Thyroid gland (tissue), 4 donors: ENCODE measurements around the gene LAMA4. TPM values are rescaled to one million over a fixed set of nuclear protein-coding genes. Genes with fewer than 3 reads are reported as not detected.

Experiments used
- DNase-seq, 2 donors: peaks; one replicate each; pipeline ENCODE4 v3.0.0-alpha.2; 2019
- H3K27ac ChIP-seq, 3 donors: fragments of 200-600 bp; sonication (generic); 1 replicate in 2 of 3; 2 replicates in 1 of 3; pipeline ENCODE4 v1.5.1; 2016 to 2019; ENCODE audit warnings: mild to moderate bottlenecking in 1 of 3, moderate library complexity in 1 of 3
- H3K27me3 ChIP-seq: fragments of 200-600 bp; sonication (generic); one replicate; pipeline ENCODE4 v1.5.1; 2019
- H3K36me3 ChIP-seq, 2 donors: fragments of 200-600 bp; sonication (generic); one replicate each; pipeline ENCODE4 v1.5.1; 2016 to 2019
- H3K4me1 ChIP-seq, 2 donors: fragments of 200-600 bp; sonication (generic); one replicate each; pipeline ENCODE4 v1.5.1; 2017 to 2019
- H3K4me3 ChIP-seq, 3 donors: fragments of 200-600 bp; sonication (generic); replicated peaks in 1 of 3; 1 replicate in 2 of 3; 2 replicates in 1 of 3; pipeline ENCODE4 v1.5.1; 2016; ENCODE audit warnings: mild to moderate bottlenecking in 1 of 3
- H3K9me3 ChIP-seq: fragments of 200-600 bp; sonication (generic); one replicate; pipeline ENCODE4 v1.5.1; 2017
- POLR2A ChIP-seq, 2 donors: fragments of 450-650 bp; IDR thresholded peaks; one replicate each; pipeline ENCODE4 v1.6.1; 2017; ENCODE audit warnings: antibody characterized with exemption in 2 of 2, mild to moderate bottlenecking in 2 of 2, moderate library complexity in 1 of 2
- WGBS, 2 donors: methylation state at CpG; one replicate each; pipeline ENCODE4 v1.1.5; 2017; 5-methylcytosine and 5-hydroxymethylcytosine counted together
- intact Hi-C: fragments of 100-400 bp; cut with DNase I; formaldehyde crosslinking; loops from one replicate; pipeline ENCODE4 v1.15.1; 2023
- total RNA-seq, 4 donors: library from RNA; depleted of rRNA; stranded (reverse); fragments of >200 nt; gene quantifications; one replicate each; pipeline ENCODE4 v1.2.3, GENCODE V29; 2016
- TF ChIP-seq, protein P1 (sequence below), 6 experiments: fragments of 200-600 bp in 3 of 6; fragments of 450-650 bp in 3 of 6; sonication (generic) in 3 of 6; IDR thresholded peaks; one replicate each; pipeline ENCODE4 v1.5.1; 2016 to 2019; ENCODE audit warnings: antibody characterized with exemption in 6 of 6, mild to moderate bottlenecking in 2 of 6, inconsistent platforms in 1 of 6, moderate library complexity in 1 of 6

Gene LAMA4
- total RNA-seq, 4 donors from 2014 or later = 29.9 to 40.0 (median 35.3) TPM

DNA sequence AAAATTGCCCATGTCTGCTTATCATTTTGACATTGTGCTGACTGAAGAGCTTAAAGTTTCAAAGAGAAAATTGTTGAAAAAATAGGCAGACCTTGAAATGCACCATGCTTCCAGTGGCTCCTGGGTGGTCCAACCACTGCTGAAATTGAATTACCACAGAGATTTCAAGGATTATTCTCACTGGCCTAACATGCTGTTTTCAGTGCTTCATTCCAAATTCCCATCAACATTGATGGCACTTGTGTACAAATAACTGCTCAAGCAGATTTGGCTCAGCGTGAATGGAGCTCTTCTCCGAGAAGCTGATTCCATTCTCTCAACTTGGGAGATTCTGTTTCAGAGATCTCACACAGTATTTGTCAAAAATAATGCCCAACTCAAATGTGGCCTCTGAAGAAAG, 75.5 kb downstream of the LAMA4 start:
- Histone ChIP-seq H3K9me3 (no peaks in the 10 kb centered on the region), H3K4me1 (no peaks in the 10 kb centered on the region), H3K36me3 (no peaks in the 10 kb centered on the region), H3K27ac (no peak overlapping the region), H3K27me3 (no peaks in the 10 kb centered on the region), H3K4me3 (no peak overlapping the region)
- intact Hi-C loops = no loop called here
- WGBS, 2 donors = 87 to 89% methylated on average over 2 of the region's 2 CpGs
- no peak for TF ChIP-seq POLR2A (IDR thresholded peaks at IDR 0.05)
- TF ChIP-seq, protein P1, sequence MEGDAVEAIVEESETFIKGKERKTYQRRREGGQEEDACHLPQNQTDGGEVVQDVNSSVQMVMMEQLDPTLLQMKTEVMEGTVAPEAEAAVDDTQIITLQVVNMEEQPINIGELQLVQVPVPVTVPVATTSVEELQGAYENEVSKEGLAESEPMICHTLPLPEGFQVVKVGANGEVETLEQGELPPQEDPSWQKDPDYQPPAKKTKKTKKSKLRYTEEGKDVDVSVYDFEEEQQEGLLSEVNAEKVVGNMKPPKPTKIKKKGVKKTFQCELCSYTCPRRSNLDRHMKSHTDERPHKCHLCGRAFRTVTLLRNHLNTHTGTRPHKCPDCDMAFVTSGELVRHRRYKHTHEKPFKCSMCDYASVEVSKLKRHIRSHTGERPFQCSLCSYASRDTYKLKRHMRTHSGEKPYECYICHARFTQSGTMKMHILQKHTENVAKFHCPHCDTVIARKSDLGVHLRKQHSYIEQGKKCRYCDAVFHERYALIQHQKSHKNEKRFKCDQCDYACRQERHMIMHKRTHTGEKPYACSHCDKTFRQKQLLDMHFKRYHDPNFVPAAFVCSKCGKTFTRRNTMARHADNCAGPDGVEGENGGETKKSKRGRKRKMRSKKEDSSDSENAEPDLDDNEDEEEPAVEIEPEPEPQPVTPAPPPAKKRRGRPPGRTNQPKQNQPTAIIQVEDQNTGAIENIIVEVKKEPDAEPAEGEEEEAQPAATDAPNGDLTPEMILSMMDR (IDR thresholded peaks at IDR 0.05) = no peak
- DNase-seq = no peak

DNA sequence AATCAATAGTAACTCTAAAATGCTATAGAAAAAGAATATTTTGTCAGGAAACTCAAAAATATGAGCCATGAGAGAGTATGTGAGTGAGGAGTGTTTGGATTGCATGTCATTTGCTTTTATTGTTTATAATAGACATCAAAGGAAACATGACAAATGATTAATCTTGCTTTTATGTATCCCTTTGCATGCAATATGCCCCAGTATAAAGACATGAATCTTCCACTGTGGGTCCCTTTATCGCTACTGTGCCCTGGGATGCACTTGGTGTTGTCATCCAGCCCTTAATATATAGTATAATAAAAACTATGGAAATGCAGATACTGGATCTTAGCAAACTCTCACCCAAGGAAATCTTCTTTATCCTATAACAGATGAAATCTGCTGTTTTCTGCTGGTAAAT, 77.3 kb downstream of the LAMA4 start:
- H3K9me3 ChIP-seq = no peaks in the 10 kb centered on the region
- no peak overlapping the region for H3K4me3 ChIP-seq
- intact Hi-C loops = no loop called here
- no peaks in the 10 kb centered on the region for H3K4me1 ChIP-seq
- 91 to 98% methylated on average over 1 of the region's 1 CpG for WGBS, 2 donors
- H3K27me3 ChIP-seq = no peaks in the 10 kb centered on the region
- DNase-seq = no peak
- no peak for TF ChIP-seq POLR2A (IDR thresholded peaks at IDR 0.05)
- TF ChIP-seq, protein P1 (IDR thresholded peaks at IDR 0.05) = no peak
- no peaks in the 10 kb centered on the region for H3K36me3 ChIP-seq
- no peak overlapping the region for H3K27ac ChIP-seq

DNA sequence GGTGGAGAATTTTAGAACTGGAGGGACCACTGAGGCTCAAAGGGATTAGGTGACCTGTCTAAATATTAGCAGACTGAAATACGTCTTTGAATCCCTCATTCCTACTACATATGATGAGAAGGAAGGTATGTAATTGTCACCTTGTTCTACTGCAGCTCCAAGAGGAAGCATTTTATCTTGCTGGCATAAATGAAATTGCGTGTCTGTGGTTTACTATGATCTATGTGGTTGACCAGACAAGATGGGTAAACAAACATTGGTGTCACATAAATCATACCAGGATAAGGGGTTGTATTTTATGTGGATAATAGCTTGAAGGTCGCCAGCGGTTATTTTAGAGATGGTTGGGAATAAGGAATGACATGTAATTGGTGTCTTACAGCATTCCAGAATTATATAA, 78.2 kb downstream of the LAMA4 start:
- Histone ChIP-seq H3K27ac (no peak overlapping the region), H3K27me3 (no peaks in the 10 kb centered on the region), H3K4me3 (no peak overlapping the region), H3K9me3 (no peaks in the 10 kb centered on the region), H3K36me3 (no peaks in the 10 kb centered on the region), H3K4me1 (no peaks in the 10 kb centered on the region)
- TF ChIP-seq, protein P1 (IDR thresholded peaks at IDR 0.05) = no peak
- TF ChIP-seq POLR2A (IDR thresholded peaks at IDR 0.05) = no peak
- DNase-seq = no peak
- 64 to 81% methylated on average over 4 of the region's 4 CpGs for WGBS, 2 donors
- intact Hi-C loops = no loop called here

- Histone ChIP-seq H3K27me3 (no peaks in the 10 kb centered on the region), H3K4me1 (no peaks in the 10 kb centered on the region), H3K9me3 (no peaks in the 10 kb centered on the region), H3K27ac (no peak overlapping the region), H3K36me3 (peaks cover 0 to 4% of the 10 kb centered on the region in 2 donors), H3K4me3 (no peak overlapping the region)
- DNase-seq = no peak
- intact Hi-C loops = no loop called here
- no peak for TF ChIP-seq POLR2A (IDR thresholded peaks at IDR 0.05)
- TF ChIP-seq, protein P1 (IDR thresholded peaks at IDR 0.05) = no peak
- WGBS, 2 donors = 86% methylated on average over 2 of the region's 2 CpGs
These were observed 81.1 kb downstream of the LAMA4 start for GRCh38 chr6:112173221-112173804.

GRCh38 chr6:112172540-112172939, 81.8 kb downstream of the LAMA4 start:
- TF ChIP-seq, protein P1 (IDR thresholded peaks at IDR 0.05) = no peak
- no peak for TF ChIP-seq POLR2A (IDR thresholded peaks at IDR 0.05)
- no peak for DNase-seq
- H3K27me3 ChIP-seq = no peaks in the 10 kb centered on the region
- H3K9me3 ChIP-seq = no peaks in the 10 kb centered on the region
- peaks cover 0 to 4% of the 10 kb centered on the region in 2 donors for H3K36me3 ChIP-seq
- no peak overlapping the region for H3K4me3 ChIP-seq
- intact Hi-C loops = no loop called here
- H3K27ac ChIP-seq = no peak overlapping the region
- no peaks in the 10 kb centered on the region for H3K4me1 ChIP-seq
- 55 to 79% methylated on average over 7 of the region's 7 CpGs for WGBS, 2 donors
